HCT116 (cell line): ENCODE data around the gene ZNF346. TPM values are rescaled to one million over a fixed set of nuclear protein-coding genes. Genes with fewer than 3 reads are reported as not detected.

Source experiments
- ATAC-seq: fragments of 200-7000 bp; cut with Tn5 transposase; 2 replicates; pipeline ENCODE4 v1.9.1; 2020; ENCODE audit warnings: mild to moderate bottlenecking, moderate library complexity
- BruUV-seq: library from RNA; stranded (reverse); fragments of 400-500 nt; replicated peaks from 2 replicates; lab custom pipeline; 2021; lab: Mats Ljungman, UMichigan
- CTCF ChIA-PET: fragments of 300-600 bp; sonication (Branson Sonifier 250); formaldehyde crosslinking; loops from one replicate; lab custom pipeline; 2021; ENCODE audit warnings: antibody characterized with exemption; lab: Charles Lee
- POLR2A ChIA-PET: fragments of 300-600, 350-600 bp; sonication (Branson Sonifier 250); formaldehyde crosslinking; loops from one replicate; lab custom pipeline; 2021; ENCODE audit warnings: antibody characterized with exemption; lab: Charles Lee
- RAD21 ChIA-PET, 2 experiments: fragments of 300-600 bp; sonication (Branson Sonifier 250); formaldehyde crosslinking; loops; one replicate each; lab custom pipeline; 2023; ENCODE audit warnings: low total read pairs in 2 of 2; ENCODE audit not compliant: uncharacterized antibody in 2 of 2, unreplicated experiment in 2 of 2, low non-redundant PET in 1 of 2; lab: Charles Lee
- DNase-seq: peaks from one replicate; pipeline ENCODE4 v3.0.0-alpha.2; 2010; ENCODE audit warnings: low read depth, low spot score
- H2AFZ ChIP-seq: fragments of 200-600 bp; shearing (Covaris generic), sonication (generic); 2 replicates; pipeline ENCODE4 v1.6.1; 2017; ENCODE audit warnings: low read depth, mixed run types, mixed read lengths, antibody characterized with exemption, low read length; ENCODE audit not compliant: poor library complexity, severe bottlenecking
- H3K27ac ChIP-seq: 2 replicates; pipeline ENCODE4 v1.5.1; 2012; ENCODE audit warnings: low read depth, low read length
- H3K27me3 ChIP-seq: fragments of 200-600 bp; sonication (generic); 2 replicates; pipeline ENCODE4 v1.6.1; 2016; ENCODE audit warnings: mixed run types, low read length, mixed read lengths; ENCODE audit not compliant: insufficient read depth
- H3K36me3 ChIP-seq, 2 experiments: fragments of 200-500 bp in 1 of 2; fragments of 200-600 bp in 1 of 2; sonication (Bioruptor generic) in 1 of 2; sonication (generic) in 1 of 2; 2 replicates each; pipeline versions ENCODE4 v1.5.1 to v1.6.1; 2014 to 2016; ENCODE audit warnings: low read length in 2 of 2, inconsistent platforms in 1 of 2, mixed read lengths in 1 of 2, mixed run types in 1 of 2; ENCODE audit not compliant: insufficient read depth in 2 of 2, control insufficient read depth in 1 of 2
- H3K4me1 ChIP-seq, 2 experiments: fragments of 200-600 bp in 1 of 2; sonication (generic) in 1 of 2; 2 replicates each; pipeline versions ENCODE4 v1.5.1 to v1.6.1; 2012 to 2017; ENCODE audit warnings: low read length in 2 of 2, inconsistent platforms in 1 of 2, mild to moderate bottlenecking in 1 of 2, mixed read lengths in 1 of 2, mixed run types in 1 of 2, moderate library complexity in 1 of 2; ENCODE audit not compliant: insufficient read depth in 2 of 2, control insufficient read depth in 1 of 2
- H3K4me2 ChIP-seq: fragments of 200-600 bp; sonication (generic); 2 replicates; pipeline ENCODE4 v1.6.1; 2017; ENCODE audit warnings: mixed run types, low read length, mixed read lengths
- H3K4me3 ChIP-seq, 2 experiments: fragments of 200-600 bp in 1 of 2; sonication (generic) in 1 of 2; replicated peaks in 1 of 2; 2 replicates each; pipeline ENCODE4 v1.5.1; 2011 to 2016; ENCODE audit warnings: low read length in 2 of 2, control low read depth in 1 of 2, low read depth in 1 of 2, mild to moderate bottlenecking in 1 of 2, mixed read lengths in 1 of 2, mixed run types in 1 of 2
- H3K79me2 ChIP-seq: fragments of 200-600 bp; sonication (generic); 2 replicates; pipeline ENCODE4 v1.6.1; 2017; ENCODE audit warnings: mild to moderate bottlenecking, mixed run types, low read length, moderate library complexity, mixed read lengths; ENCODE audit not compliant: insufficient read depth
- H3K9ac ChIP-seq: fragments of 200-600 bp; sonication (generic); 2 replicates; pipeline ENCODE4 v1.6.1; 2016; ENCODE audit warnings: low read length, mixed read lengths
- H3K9me2 ChIP-seq: fragments of 200-600 bp; sonication (generic), shearing (Covaris generic); 2 replicates; pipeline ENCODE4 v1.6.1; 2017; ENCODE audit warnings: mixed run types, mild to moderate bottlenecking, moderate library complexity; ENCODE audit not compliant: insufficient read depth
- H3K9me3 ChIP-seq, 2 experiments: fragments of 200-500 bp in 1 of 2; fragments of 200-600 bp in 1 of 2; sonication (Bioruptor generic) in 1 of 2; sonication (generic) in 1 of 2; 2 replicates each; pipeline ENCODE4 v1.6.1; 2014 to 2017; ENCODE audit warnings: low read length in 2 of 2, mixed read lengths in 2 of 2, inconsistent platforms in 1 of 2, low read depth in 1 of 2, mild to moderate bottlenecking in 1 of 2, mixed run types in 1 of 2, moderate library complexity in 1 of 2; ENCODE audit not compliant: control insufficient read depth in 1 of 2, insufficient read depth in 1 of 2
- H4K20me1 ChIP-seq: fragments of 200-600 bp; sonication (generic), shearing (Covaris generic); 2 replicates; pipeline ENCODE4 v1.6.1; 2017; ENCODE audit warnings: mixed run types, mild to moderate bottlenecking, moderate library complexity; ENCODE audit not compliant: insufficient read depth
- ATF3 ChIP-seq: IDR thresholded peaks from 2 replicates; pipeline ENCODE4 v1.6.1; 2012
- CEBPB ChIP-seq: IDR thresholded peaks from 2 replicates; pipeline ENCODE4 v1.6.1; 2012; ENCODE audit warnings: low read depth
- EZH2 ChIP-seq: fragments of 200-600 bp; sonication (generic); IDR thresholded peaks from 2 replicates; pipeline ENCODE4 v1.6.1; 2017; ENCODE audit warnings: antibody characterized with exemption, mixed run types
- EZH2phosphoT487 ChIP-seq: fragments of 200-600 bp; IDR thresholded peaks from 2 replicates; pipeline ENCODE4 v1.6.1; 2018; ENCODE audit warnings: antibody characterized with exemption, borderline replicate concordance
- FOSL1 ChIP-seq: IDR thresholded peaks from 2 replicates; pipeline ENCODE4 v1.6.1; 2012; ENCODE audit warnings: low read depth
- JUND ChIP-seq: IDR thresholded peaks from 2 replicates; pipeline ENCODE4 v1.6.1; 2012
- MAX ChIP-seq: IDR thresholded peaks from 2 replicates; pipeline ENCODE4 v1.6.1; 2012
- POLR2AphosphoS5 ChIP-seq: IDR thresholded peaks from 2 replicates; pipeline ENCODE4 v1.6.1; 2011; ENCODE audit warnings: mild to moderate bottlenecking, low read depth, low read length, moderate library complexity
- RAD21 ChIP-seq: IDR thresholded peaks from 2 replicates; pipeline ENCODE4 v1.6.1; 2012; ENCODE audit warnings: low read depth, mild to moderate bottlenecking
- SP1 ChIP-seq: IDR thresholded peaks from 2 replicates; pipeline ENCODE4 v1.6.1; 2012; ENCODE audit warnings: low read depth
- SRF ChIP-seq: IDR thresholded peaks from 2 replicates; pipeline ENCODE4 v1.6.1; 2012; ENCODE audit warnings: low read depth
- ZFX ChIP-seq: fragments of 450-650 bp; IDR thresholded peaks from 2 replicates; pipeline ENCODE4 v1.6.1; 2017
- intact Hi-C: fragments of 100-400 bp; cut with micrococcal nuclease; formaldehyde crosslinking; loops from 2 replicates; pipeline ENCODE4 v1.10.0; 2022
- total RNA-seq: library from RNA; stranded (reverse); gene quantifications from one replicate; pipeline ENCODE4 v1.2.1, GENCODE V29; 2021; ENCODE audit not compliant: unreplicated experiment

The ZNF346 gene
- total RNA-seq, 1 experiment from 2014 or later = 13.7 TPM

- Histone ChIP-seq H3K4me3 (no peak overlapping the region), H3K36me3 (peaks cover 0 to 7% of the 10 kb centered on the region in 2 experiments; a peak in 1 of 4 replicates), H3K27me3 (no peaks in the 10 kb centered on the region), H3K9me3 (no peaks in the 10 kb centered on the region), H3K4me2 (no peak overlapping the region), H2AFZ (no peak overlapping the region), H4K20me1 (no peaks in the 10 kb centered on the region), H3K9ac (no peak overlapping the region), H3K9me2 (no peaks in the 10 kb centered on the region), H3K27ac (no peak overlapping the region), H3K79me2 (peaks cover 64% of the 10 kb centered on the region), H3K4me1 (peaks cover 7 to 18% of the 10 kb centered on the region in 2 experiments; a peak in 3 of 4 replicates)
- no TSS peak for BruUV-seq
- ChIA-PET RAD21 (no interaction called here), CTCF (no interaction called here), POLR2A (no interaction called here)
- ATAC-seq (no peak), DNase-seq (no peak)
- TF ChIP-seq SRF (no peak), RAD21 (no peak), FOSL1 (no peak), MAX (no peak)
- intact Hi-C loops = no loop called here
Observed at GRCh38 chr5:177024559-177024958, 2.1 kb downstream of the ZNF346 start.

- TF ChIP-seq SP1 (no peak), POLR2AphosphoS5 (no peak), EZH2phosphoT487 (no peak), CEBPB (no peak), ZFX (no peak), SRF (no peak), JUND (no peak), EZH2 (no peak), ATF3 (no peak)
- Histone ChIP-seq H3K4me3 (no peak overlapping the region), H3K36me3 (peaks cover 0 to 7% of the 10 kb centered on the region in 2 experiments; a peak in 1 of 4 replicates), H3K27me3 (no peaks in the 10 kb centered on the region), H3K4me2 (no peak overlapping the region), H4K20me1 (no peaks in the 10 kb centered on the region), H3K4me1 (peaks cover 7 to 18% of the 10 kb centered on the region in 2 experiments; a peak in 3 of 4 replicates), H3K9me2 (no peaks in the 10 kb centered on the region), H3K9me3 (no peaks in the 10 kb centered on the region), H3K79me2 (peaks cover 69% of the 10 kb centered on the region), H3K9ac (no peak overlapping the region), H2AFZ (no peak overlapping the region), H3K27ac (no peak overlapping the region)
- POLR2A ChIA-PET = no interaction called here
- BruUV-seq = no TSS peak
- intact Hi-C loops = no loop called here
- RAD21 ChIA-PET = no interaction called here
- no peak for ATAC-seq
- CTCF ChIA-PET = no interaction called here
- no peak for DNase-seq
Observed at GRCh38 chr5:177025101-177025601, 2.7 kb downstream of the ZNF346 start.
